Natural killer cell (primary cell): ENCODE measurements around the gene P2RX2. TPM values are rescaled to one million over a fixed set of nuclear protein-coding genes. Genes with fewer than 3 reads are reported as not detected.

Experiments
- ATAC-seq, 3 donors: fragments of 150-1000 bp in 2 of 3; fragments of 200-7000 bp in 1 of 3; cut with Tn5 transposase; 1 replicate in 1 of 3; 2 replicates in 2 of 3; pipeline ENCODE4 v1.10.0; 2021; ENCODE audit warnings: mild to moderate bottlenecking in 2 of 3, moderate library complexity in 2 of 3
- DNase-seq, 2 donors: peaks; one replicate each; pipeline versions ENCODE4 v3.0.0 to v3.0.0-alpha.2; 2013 to 2021; ENCODE audit warnings: mixed read lengths in 1 of 2
- H3K27ac ChIP-seq: one replicate; pipeline ENCODE4 v1.5.1; 2013; ENCODE audit warnings: mild to moderate bottlenecking, low read length
- H3K27me3 ChIP-seq: one replicate; pipeline ENCODE4 v1.6.1; 2013; ENCODE audit warnings: low read length; ENCODE audit not compliant: control insufficient read depth, insufficient read depth
- H3K36me3 ChIP-seq: one replicate; pipeline ENCODE4 v1.6.1; 2013; ENCODE audit warnings: low read length; ENCODE audit not compliant: control insufficient read depth, insufficient read depth
- H3K4me1 ChIP-seq: one replicate; pipeline ENCODE4 v1.6.1; 2013; ENCODE audit warnings: low read length; ENCODE audit not compliant: control insufficient read depth, insufficient read depth
- H3K4me3 ChIP-seq: one replicate; pipeline ENCODE4 v1.5.1; 2013; ENCODE audit warnings: low read length
- H3K9me3 ChIP-seq: one replicate; pipeline ENCODE4 v1.6.1; 2013; ENCODE audit warnings: low read length; ENCODE audit not compliant: control insufficient read depth, insufficient read depth
- H3K27ac Mint-ChIP-seq, 2 donors: one replicate each; pipeline ENCODE4 v1.8.0; 2022; ENCODE audit warnings: mild to moderate bottlenecking in 2 of 2, mixed read lengths in 2 of 2, moderate library complexity in 1 of 2
- H3K27me3 Mint-ChIP-seq, 2 donors: one replicate each; pipeline ENCODE4 v1.8.0; 2022; ENCODE audit warnings: low read depth in 2 of 2, mixed read lengths in 2 of 2
- H3K36me3 Mint-ChIP-seq: one replicate; pipeline ENCODE4 v1.8.0; 2022; ENCODE audit warnings: mixed read lengths
- H3K4me1 Mint-ChIP-seq, 2 donors: one replicate each; pipeline ENCODE4 v1.8.0; 2022; ENCODE audit warnings: mixed read lengths in 2 of 2
- H3K4me3 Mint-ChIP-seq: one replicate; pipeline ENCODE4 v1.8.0; 2022; ENCODE audit warnings: mild to moderate bottlenecking, moderate library complexity, mixed read lengths
- H3K9me3 Mint-ChIP-seq, 2 donors: one replicate each; pipeline ENCODE4 v1.8.0; 2022; ENCODE audit warnings: mixed read lengths in 2 of 2
- CTCF ChIP-seq: fragments of 200-600 bp; IDR thresholded peaks from one replicate; pipeline ENCODE4 v1.8.0; 2022; ENCODE audit warnings: antibody characterized with exemption
- WGBS: methylation state at CpG from one replicate; pipeline ENCODE4 v1.1.7; 2013; ENCODE audit warnings: missing lambda C conversion rate; ENCODE audit not compliant: insufficient coverage; 5-methylcytosine and 5-hydroxymethylcytosine counted together
- intact Hi-C: fragments of 100-400 bp; cut with micrococcal nuclease; formaldehyde crosslinking; loops from one replicate; pipeline ENCODE4 v1.14.2; 2022
- total RNA-seq, 4 donors: library from RNA; stranded (reverse); fragments of 120-200 nt in 1 of 4; gene quantifications; one replicate each; pipeline versions ENCODE4 v1.2.3 to v1.2.4, GENCODE V29; 2013 to 2022

The P2RX2 gene
- total RNA-seq, 3 donors from 2014 or later (not counting 1 experiment from before 2014, with no cell fraction given): not detected

- H3K4me1 Mint-ChIP-seq: peaks cover 14 to 20% of the 10 kb centered on the region in 2 donors
- Histone ChIP-seq H3K27me3 (no peaks in the 10 kb centered on the region), H3K9me3 (no peaks in the 10 kb centered on the region), H3K27ac (no peak overlapping the region), H3K36me3 (peaks cover 32% of the 10 kb centered on the region), H3K4me1 (peaks cover 5% of the 10 kb centered on the region), H3K4me3 (no peak overlapping the region)
- no peaks in the 10 kb centered on the region for H3K27me3 Mint-ChIP-seq
- WGBS: 98% methylated on average over 30 of the region's 30 CpGs
- TF ChIP-seq CTCF: no peak
- no peak for DNase-seq
- peak in 1 of 3 donors; percentile 34 for ATAC-seq
- no peaks in the 10 kb centered on the region for H3K36me3 Mint-ChIP-seq
- H3K4me3 Mint-ChIP-seq: no peak overlapping the region
- intact Hi-C loops: no loop called here
- H3K9me3 Mint-ChIP-seq: no peaks in the 10 kb centered on the region
- no peak overlapping the region for H3K27ac Mint-ChIP-seq
Measured at GRCh38 chr12:132642846-132643835, 24.6 kb downstream of the P2RX2 start.

DNA sequence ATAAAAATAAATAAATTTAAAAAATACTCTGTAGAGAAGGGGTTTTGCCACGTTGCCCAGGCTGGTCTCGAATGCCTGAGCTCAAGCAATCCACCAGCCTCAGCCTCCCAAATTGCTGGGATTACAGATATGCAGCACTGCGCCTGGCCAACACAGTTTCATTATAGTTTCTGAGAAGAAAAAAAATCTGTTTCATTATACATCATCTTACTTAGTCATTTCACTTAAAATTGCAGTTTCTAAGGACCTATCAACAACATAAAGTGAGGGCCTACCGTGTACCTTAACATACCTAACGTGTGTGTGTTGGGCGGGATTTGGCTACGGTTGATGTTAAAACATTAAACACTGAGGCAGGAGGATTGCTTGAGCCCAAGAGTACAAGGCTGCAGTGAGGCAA is 28.3 kb downstream of the P2RX2 start:
- H3K27me3 ChIP-seq: no peaks in the 10 kb centered on the region
- no peaks in the 10 kb centered on the region for H3K4me1 Mint-ChIP-seq
- WGBS: 93% methylated on average over 7 of the region's 7 CpGs
- intact Hi-C loops: no loop called here
- no peak overlapping the region for H3K4me3 Mint-ChIP-seq
- DNase-seq (no peak), ATAC-seq (no peak)
- H3K27me3 Mint-ChIP-seq: no peaks in the 10 kb centered on the region
- no peak overlapping the region for H3K27ac Mint-ChIP-seq
- no peak overlapping the region for H3K4me3 ChIP-seq
- no peak for TF ChIP-seq CTCF
- H3K4me1 ChIP-seq: no peaks in the 10 kb centered on the region
- H3K27ac ChIP-seq: no peak overlapping the region
- H3K36me3 ChIP-seq: peaks cover 34% of the 10 kb centered on the region
- H3K9me3 Mint-ChIP-seq: no peaks in the 10 kb centered on the region
- H3K9me3 ChIP-seq: no peaks in the 10 kb centered on the region
- H3K36me3 Mint-ChIP-seq: no peaks in the 10 kb centered on the region

DNA sequence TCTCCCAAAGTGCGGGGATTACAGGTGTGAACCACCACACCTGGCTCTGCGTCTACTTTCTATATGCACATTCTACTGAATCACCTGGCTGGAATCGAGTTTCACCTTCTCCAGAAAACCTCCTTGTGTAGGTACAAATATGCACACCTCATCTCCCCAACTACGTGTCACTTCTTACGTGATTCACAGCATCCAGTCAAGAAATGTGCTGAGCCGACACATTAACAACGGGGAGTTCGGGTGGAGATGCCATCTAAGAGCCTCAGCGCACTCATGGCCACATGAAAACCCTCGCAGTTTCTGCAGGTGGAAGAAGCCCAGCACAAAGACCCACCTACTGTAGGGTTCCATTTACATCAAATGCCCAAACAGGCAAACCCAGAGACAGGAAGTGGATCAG is 29.3 kb downstream of the P2RX2 start:
- Histone ChIP-seq H3K27ac (no peak overlapping the region), H3K36me3 (peaks cover 30% of the 10 kb centered on the region), H3K4me1 (no peaks in the 10 kb centered on the region), H3K9me3 (no peaks in the 10 kb centered on the region), H3K27me3 (no peaks in the 10 kb centered on the region), H3K4me3 (no peak overlapping the region)
- intact Hi-C loops: no loop called here
- no peak for ATAC-seq
- Mint-ChIP-seq H3K27me3 (no peaks in the 10 kb centered on the region), H3K4me1 (no peaks in the 10 kb centered on the region), H3K27ac (no peak overlapping the region), H3K36me3 (no peaks in the 10 kb centered on the region), H3K9me3 (no peaks in the 10 kb centered on the region), H3K4me3 (no peak overlapping the region)
- TF ChIP-seq CTCF: no peak
- no peak for DNase-seq
- 95% methylated on average over 10 of the region's 10 CpGs for WGBS
